Panc1 (cell line): Measurements from ENCODE around the gene PYDC1. TPM values are rescaled to one million over a fixed set of nuclear protein-coding genes. Genes with fewer than 3 reads are reported as not detected.

Source experiments
- ATAC-seq: fragments of 200-7000 bp; cut with Tn5 transposase; 2 replicates; pipeline ENCODE4 v1.9.1; 2020; ENCODE audit warnings: mild to moderate bottlenecking, moderate library complexity
- BruUV-seq: library from RNA; stranded (reverse); fragments of 400-500 nt; replicated peaks from 2 replicates; lab custom pipeline; 2021; lab: Mats Ljungman, UMichigan
- CTCF ChIA-PET: fragments of 300-600 bp; sonication (Branson Sonifier 250); formaldehyde crosslinking; loops from one replicate; lab custom pipeline; 2022; ENCODE audit warnings: antibody characterized with exemption; lab: Charles Lee
- POLR2A ChIA-PET: fragments of 300-600 bp; sonication (Branson Sonifier 250); formaldehyde crosslinking; loops from one replicate; lab custom pipeline; 2022; ENCODE audit warnings: antibody characterized with exemption; lab: Charles Lee
- DNase-seq: peaks from one replicate; pipeline ENCODE4 v3.0.0-alpha.2; 2010; ENCODE audit warnings: low read depth, low spot score
- H3K27ac ChIP-seq: 2 replicates; pipeline ENCODE4 v1.5.1; 2011; ENCODE audit warnings: mild to moderate bottlenecking, low read length, inconsistent platforms
- H3K27me3 ChIP-seq: fragments of 200-500 bp; sonication (Bioruptor generic); 2 replicates; pipeline ENCODE4 v1.6.0; 2014; ENCODE audit warnings: low read length, inconsistent platforms; ENCODE audit not compliant: control insufficient read depth, insufficient read depth
- H3K36me3 ChIP-seq: fragments of 200-500 bp; sonication (Bioruptor generic); 2 replicates; pipeline ENCODE4 v1.5.1; 2014; ENCODE audit warnings: inconsistent platforms, mild to moderate bottlenecking, low read length, moderate library complexity; ENCODE audit not compliant: control insufficient read depth, insufficient read depth
- H3K4me1 ChIP-seq: 2 replicates; pipeline ENCODE4 v1.5.1; 2011; ENCODE audit warnings: inconsistent platforms, mild to moderate bottlenecking, low read length, moderate library complexity; ENCODE audit not compliant: control insufficient read depth, insufficient read depth
- H3K4me3 ChIP-seq, 2 experiments: 2 replicates each; pipeline ENCODE4 v1.5.1; 2011 to 2012; ENCODE audit warnings: low read depth in 2 of 2, low read length in 2 of 2, mild to moderate bottlenecking in 2 of 2, inconsistent platforms in 1 of 2, moderate library complexity in 1 of 2
- H3K9me3 ChIP-seq: fragments of 200-500 bp; sonication (Bioruptor generic); 2 replicates; pipeline ENCODE4 v1.5.1; 2014; ENCODE audit warnings: low read depth, mild to moderate bottlenecking, inconsistent platforms, low read length, moderate library complexity; ENCODE audit not compliant: control insufficient read depth, insufficient read depth
- CTCF ChIP-seq: fragments of 450-650 bp; IDR thresholded peaks from 2 replicates; pipeline ENCODE4 v1.5.1; 2017; ENCODE audit warnings: mild to moderate bottlenecking
- POLR2AphosphoS5 ChIP-seq: IDR thresholded peaks from 2 replicates; pipeline ENCODE4 v1.6.1; 2012; ENCODE audit warnings: mild to moderate bottlenecking, low read depth, low read length, moderate library complexity
- REST ChIP-seq, 2 experiments: IDR thresholded peaks; 2 replicates each; pipeline ENCODE4 v1.6.1; 2011 to 2012; ENCODE audit warnings: low read depth in 2 of 2, control low read depth in 1 of 2, low read length in 1 of 2, mild to moderate bottlenecking in 1 of 2, moderate library complexity in 1 of 2; ENCODE audit not compliant: insufficient read depth in 1 of 2
- SIN3A ChIP-seq: IDR thresholded peaks from 2 replicates; pipeline ENCODE4 v1.6.1; 2012; ENCODE audit warnings: low read depth, mild to moderate bottlenecking, low read length, moderate library complexity, borderline replicate concordance; ENCODE audit not compliant: insufficient read depth
- TCF7L2 ChIP-seq: IDR thresholded peaks from 2 replicates; pipeline ENCODE4 v1.6.1; 2011; ENCODE audit warnings: mild to moderate bottlenecking, low read depth, low read length, inconsistent platforms
- in situ Hi-C: cut with HindIII; loops from 2 replicates; pipeline ENCODE4 v1.10.0; 2016; ENCODE audit warnings: low sequenced_read_pairs, low pct_unique_long_range_greater_than_20kb
- intact Hi-C: fragments of 100-400 bp; cut with micrococcal nuclease; formaldehyde crosslinking; loops from one replicate; pipeline ENCODE4 v1.10.0; 2022; ENCODE audit not compliant: unreplicated experiment
- total RNA-seq: library from RNA; stranded (reverse); gene quantifications from one replicate; pipeline ENCODE4 v1.2.1, GENCODE V29; 2021; ENCODE audit not compliant: unreplicated experiment

Gene PYDC1
- total RNA-seq, 1 experiment from 2014 or later = not detected

- no peak overlapping the region for H3K27ac ChIP-seq
- no peak for TF ChIP-seq SIN3A
- no peak for TF ChIP-seq REST (IDR thresholded peaks at IDR 0.05; ENCODE audit: insufficient read depth in 1 of 2, low read depth in 2 of 2, low read length in 1 of 2)
- TF ChIP-seq POLR2AphosphoS5 = no peak
- TF ChIP-seq CTCF = no peak
- TF ChIP-seq TCF7L2 = no peak
- no peak for ATAC-seq
- H3K4me3 ChIP-seq = no peak overlapping the region
- H3K27me3 ChIP-seq = no peaks in the 10 kb centered on the region
- no peaks in the 10 kb centered on the region for H3K9me3 ChIP-seq
- POLR2A ChIA-PET = no interaction called here
- BruUV-seq = no TSS peak
- H3K4me1 ChIP-seq = peaks cover 12% of the 10 kb centered on the region
- CTCF ChIA-PET = no interaction called here
- H3K36me3 ChIP-seq = no peaks in the 10 kb centered on the region
- no peak for DNase-seq
- intact Hi-C loops = loop anchor here (10.0 kb wide), 1 partner anchor 58 kb away; no protein-coding TSS in a partner anchor
- in situ Hi-C loops = no loop called here
These were observed 10.2 kb downstream of the PYDC1 start for GRCh38 chr16:31206776-31207175.

DNA sequence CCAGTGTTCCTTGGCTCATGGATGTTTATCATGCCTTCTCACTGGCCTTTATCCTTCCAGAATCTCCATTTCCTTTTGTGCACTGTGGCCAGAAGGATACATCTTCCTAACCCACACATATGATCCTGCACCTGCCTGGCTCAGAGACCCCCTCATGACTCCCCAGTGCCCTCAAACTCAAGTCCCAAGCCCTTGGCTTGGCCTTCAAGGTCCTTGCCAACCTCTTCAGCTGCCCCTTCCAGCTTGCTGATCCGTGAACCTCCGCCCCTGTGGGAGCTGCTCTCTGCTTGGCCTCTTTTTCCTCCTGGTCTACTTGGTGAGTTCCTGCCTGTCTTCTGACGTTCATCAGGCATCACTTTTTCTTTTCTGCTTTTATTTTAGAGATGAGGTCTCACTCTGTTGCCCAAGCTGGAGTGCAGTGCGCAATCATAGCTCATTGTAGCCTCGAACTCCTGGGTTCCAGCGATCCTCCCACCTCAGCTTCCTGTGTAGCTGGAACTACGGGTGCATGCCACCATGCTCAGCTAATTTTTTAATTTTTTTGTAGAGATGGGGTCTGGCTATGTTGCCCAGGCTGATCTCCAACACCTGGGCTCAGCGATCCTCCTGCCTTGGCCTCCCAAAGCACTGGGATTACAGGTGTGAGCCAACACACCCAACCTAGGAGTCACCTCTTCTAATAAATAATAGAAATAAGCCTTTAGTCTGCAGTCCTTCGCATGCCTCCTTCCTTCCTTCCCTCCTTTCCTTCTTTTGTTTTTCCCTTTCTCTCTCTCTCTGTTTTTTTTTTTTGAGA is 11.9 kb downstream of the PYDC1 start:
- Histone ChIP-seq H3K4me1 (peaks cover 22% of the 10 kb centered on the region), H3K27me3 (no peaks in the 10 kb centered on the region), H3K4me3 (no peak overlapping the region), H3K36me3 (no peaks in the 10 kb centered on the region), H3K27ac (no peak overlapping the region), H3K9me3 (no peaks in the 10 kb centered on the region)
- ChIA-PET POLR2A (no interaction called here), CTCF (no interaction called here)
- DNase-seq (no peak), ATAC-seq (no peak)
- in situ Hi-C loops (no loop called here), intact Hi-C loops (loop anchor here (5.0 to 10.0 kb wide), 2 partner anchors 60 to 127 kb away; no protein-coding TSS in a partner anchor)
- BruUV-seq = no TSS peak
- TF ChIP-seq POLR2AphosphoS5 (no peak), SIN3A (no peak), REST (IDR thresholded peaks at IDR 0.05; ENCODE audit: insufficient read depth in 1 of 2, low read depth in 2 of 2, low read length in 1 of 2) (no peak), TCF7L2 (no peak), CTCF (no peak)
